Right cardiac atrium (tissue), 5 donors: ENCODE measurements around the gene CHRM5. TPM values are rescaled to one million over a fixed set of nuclear protein-coding genes. Genes with fewer than 3 reads are reported as not detected.
A peak's percentile ranks its signal among the peaks of the same experiment; 100 is the strongest.
"Not testable (repeated sequence)": the region's sequence is repeated elsewhere in the genome, so short reads cannot be mapped to it uniquely, and the experiment has no call there.

ENCODE experiments used
- ATAC-seq, 2 donors: fragments of 200-7000 bp; cut with Tn5 transposase; one replicate each; pipeline versions ENCODE4 v1.8.0 to v1.9.1; 2020; ENCODE audit warnings: moderate library complexity in 2 of 2, mild to moderate bottlenecking in 1 of 2
- DNase-seq, 3 donors: peaks; one replicate each; pipeline ENCODE4 v3.0.0-alpha.2; 2020
- H3K27ac ChIP-seq: one replicate; pipeline ENCODE4 v1.5.1; 2013; ENCODE audit warnings: mild to moderate bottlenecking, low read length, control low read depth, moderate library complexity
- H3K27me3 ChIP-seq: one replicate; pipeline ENCODE4 v1.6.1; 2013; ENCODE audit not compliant: control insufficient read depth, insufficient read depth
- H3K4me1 ChIP-seq: one replicate; pipeline ENCODE4 v1.6.1; 2013; ENCODE audit warnings: low read length; ENCODE audit not compliant: control insufficient read depth, insufficient read depth
- H3K4me3 ChIP-seq: one replicate; pipeline ENCODE4 v1.5.1; 2013; ENCODE audit warnings: low read length, control low read depth
- H3K9me3 ChIP-seq: one replicate; pipeline ENCODE4 v1.6.1; 2013; ENCODE audit warnings: low read length; ENCODE audit not compliant: control insufficient read depth
- WGBS: extraction: QIAGEN DNeasy Blood & Tissue Kit; methylation state at CpG from one replicate; pipeline ENCODE4 v1.1.7; 2013; 5-methylcytosine and 5-hydroxymethylcytosine counted together
- intact Hi-C, 4 donors: fragments of 100-400 bp; cut with DNase I; formaldehyde crosslinking; loops; one replicate each; pipeline versions ENCODE4 v1.11.0 to v1.14.0; 2022 to 2023
- polyA plus RNA-seq: library from polyadenylated mRNA; stranded (reverse); fragments of 200-250 nt; gene quantifications from one replicate; pipeline ENCODE4 v1.2.3, GENCODE V29; 2013
- total RNA-seq, 4 donors: library from RNA; stranded (reverse); fragmentation: NEBNext Ultra II Directional; extraction: Animal tissue kit (Norgen Biotek cat#: 25700); gene quantifications; one replicate each; pipeline ENCODE4 v1.2.1, GENCODE V29; 2021
- donor health status: healthy with polysubstance abuse.
- donor health status: DM: no; HTN: yes; CAD: no.
- donor health status: DM: no; HTN: no; CAD: no.
- donor health status: DM: no; HTN: yes; CAD: no; lungs with severe emphysema.
- donor health status: DM: yes; HTN: yes; CAD: no.

The CHRM5 gene
- total and polyA plus RNA-seq, 5 donors = not detected

DNA sequence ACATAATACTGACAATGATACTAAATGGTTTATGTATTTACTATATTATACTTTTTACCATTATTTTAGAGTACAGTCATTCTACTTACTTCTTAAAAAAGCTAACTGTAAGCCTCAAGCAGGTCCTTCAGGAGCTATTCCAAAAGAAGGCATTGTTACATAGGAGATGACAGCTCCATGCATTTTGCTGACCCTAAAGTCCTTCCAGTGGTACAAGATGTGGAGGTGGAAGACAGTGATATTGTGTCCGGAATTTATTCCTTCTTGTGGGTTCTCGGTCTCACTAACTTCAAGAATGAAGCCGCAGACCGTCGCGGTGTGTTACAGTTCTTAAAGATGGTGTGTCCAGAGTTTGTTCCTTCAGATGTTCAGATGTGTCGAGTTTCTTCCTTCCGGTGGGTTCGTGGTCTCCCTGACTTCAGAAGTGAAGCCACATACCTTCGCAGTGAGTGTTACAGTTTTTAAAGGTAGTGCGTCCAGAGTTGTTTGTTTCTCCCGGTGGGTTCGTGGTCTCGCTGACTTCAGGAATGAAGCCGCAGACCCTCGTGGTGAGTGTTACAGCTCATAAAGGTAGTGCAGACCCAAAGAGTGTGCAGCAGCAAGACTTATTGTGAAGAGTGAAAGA, 49.8 kb downstream of the CHRM5 start:
- no peaks in the 10 kb centered on the region for H3K27me3 ChIP-seq
- intact Hi-C loops = no loop called here
- H3K9me3 ChIP-seq = no peaks in the 10 kb centered on the region
- no peak overlapping the region for H3K27ac ChIP-seq
- DNase-seq (no peak), ATAC-seq (no peak)
- 94% methylated on average over 16 of the region's 16 CpGs for WGBS
- H3K4me1 ChIP-seq = no peaks in the 10 kb centered on the region
- no peak overlapping the region for H3K4me3 ChIP-seq

DNA sequence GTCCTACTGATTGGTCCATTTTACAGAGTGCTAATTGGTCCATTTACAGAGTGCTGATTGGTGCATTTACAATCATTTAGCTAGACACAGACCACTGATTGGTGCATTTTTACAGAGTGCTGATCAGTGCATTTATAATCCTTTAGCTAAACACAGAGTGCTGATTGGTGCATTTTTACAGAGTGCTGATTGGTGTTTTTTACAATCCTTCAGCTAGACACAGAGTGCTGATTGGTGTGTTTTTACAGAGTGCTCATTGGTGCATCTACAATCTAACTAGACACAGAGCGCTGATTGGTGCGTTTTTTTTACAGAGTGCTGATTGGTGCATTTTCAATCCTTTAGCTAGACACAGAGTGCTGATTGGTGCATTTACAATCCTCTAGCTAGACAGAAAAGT, 50.4 kb downstream of the CHRM5 start:
- DNase-seq, H3K4me1 ChIP-seq, intact Hi-C loops, ATAC-seq, H3K4me3 ChIP-seq, H3K27me3 ChIP-seq, H3K9me3 ChIP-seq, H3K27ac ChIP-seq: not testable (repeated sequence)
- WGBS = over 99% methylated on average over 2 of the region's 2 CpGs

DNA sequence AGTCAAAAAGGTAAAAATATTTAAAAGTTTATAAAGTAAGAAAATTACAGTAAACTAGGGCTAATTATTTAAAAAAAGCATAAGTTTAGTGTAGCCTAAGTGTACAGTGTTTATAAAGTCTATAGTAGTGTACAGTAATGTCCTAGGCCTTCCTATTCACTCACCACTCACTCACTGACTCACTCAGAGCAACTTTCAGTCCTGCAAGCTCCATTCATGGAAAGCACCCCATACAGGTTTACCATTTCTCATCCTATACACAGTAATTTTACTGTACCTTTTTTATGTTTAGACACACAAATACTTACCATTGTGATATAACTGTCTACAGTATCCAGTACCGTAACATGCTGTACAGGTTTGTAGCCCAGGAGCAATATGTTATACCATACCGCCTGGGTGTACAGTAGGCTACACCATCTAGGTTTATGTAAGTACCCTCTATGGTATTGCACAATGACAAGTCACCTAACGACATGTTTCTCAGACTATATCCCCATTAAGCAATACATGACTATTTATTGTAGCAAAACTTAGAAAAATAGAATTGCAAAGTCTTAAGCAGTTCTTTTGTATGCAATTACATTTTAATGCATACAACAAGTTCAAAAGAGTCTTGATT, 51.2 kb downstream of the CHRM5 start:
- DNase-seq (no peak), ATAC-seq (no peak)
- no peaks in the 10 kb centered on the region for H3K9me3 ChIP-seq
- no peak overlapping the region for H3K27ac ChIP-seq
- intact Hi-C loops = no loop called here
- H3K27me3 ChIP-seq = no peaks in the 10 kb centered on the region
- H3K4me3 ChIP-seq = no peak overlapping the region
- H3K4me1 ChIP-seq = no peaks in the 10 kb centered on the region
- 91% methylated on average over 3 of the region's 3 CpGs for WGBS

DNA sequence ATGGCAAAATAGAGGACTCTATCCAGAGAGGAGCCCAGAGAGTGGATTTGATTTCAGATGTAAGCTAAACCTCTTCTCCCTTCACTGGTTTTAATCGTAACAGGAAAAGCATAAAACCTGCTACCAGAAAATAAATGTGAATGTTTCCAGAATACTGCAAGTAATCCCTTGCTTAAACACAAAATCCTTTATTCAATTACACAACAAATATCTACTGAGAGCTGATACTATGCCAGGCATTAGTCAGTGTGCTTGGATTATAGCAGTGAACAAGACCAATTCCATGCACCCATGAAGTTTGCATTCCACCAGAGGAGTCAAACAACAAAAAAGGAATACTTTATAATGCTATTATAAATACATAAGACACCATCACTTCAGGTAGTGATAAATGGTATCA, 55.6 kb downstream of the CHRM5 start:
- Histone ChIP-seq H3K4me1 (no peaks in the 10 kb centered on the region), H3K9me3 (no peaks in the 10 kb centered on the region), H3K4me3 (no peak overlapping the region), H3K27me3 (no peaks in the 10 kb centered on the region), H3K27ac (no peak overlapping the region)
- ATAC-seq = no peak
- intact Hi-C loops = no loop called here
- 77% methylated on average over 1 of the region's 1 CpG for WGBS
- DNase-seq = no peak

DNA sequence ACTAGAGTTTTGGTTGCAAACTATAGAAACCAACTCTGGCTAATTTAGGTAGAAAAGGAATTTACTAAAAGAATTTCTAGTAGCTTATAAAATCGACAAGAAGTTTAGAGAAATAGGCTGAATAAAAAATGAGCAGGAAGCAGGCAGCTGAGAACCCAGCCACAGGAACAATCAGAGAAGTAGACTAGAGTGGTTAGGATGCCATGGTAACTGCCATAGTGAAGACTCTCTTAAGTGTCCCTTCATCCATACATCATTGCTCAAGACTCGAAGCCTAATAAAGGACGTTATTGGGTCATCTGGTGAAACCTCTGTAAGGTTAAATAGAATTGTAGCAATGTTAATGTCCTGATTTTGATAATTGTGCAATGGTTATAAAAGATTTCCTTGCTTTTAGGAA, 57.0 kb downstream of the CHRM5 start:
- ATAC-seq (no peak), DNase-seq (no peak)
- no peak overlapping the region for H3K27ac ChIP-seq
- H3K4me1 ChIP-seq = no peaks in the 10 kb centered on the region
- no peaks in the 10 kb centered on the region for H3K27me3 ChIP-seq
- WGBS = 85% methylated on average over 3 of the region's 3 CpGs
- no peak overlapping the region for H3K4me3 ChIP-seq
- intact Hi-C loops = no loop called here
- H3K9me3 ChIP-seq = no peaks in the 10 kb centered on the region

DNA sequence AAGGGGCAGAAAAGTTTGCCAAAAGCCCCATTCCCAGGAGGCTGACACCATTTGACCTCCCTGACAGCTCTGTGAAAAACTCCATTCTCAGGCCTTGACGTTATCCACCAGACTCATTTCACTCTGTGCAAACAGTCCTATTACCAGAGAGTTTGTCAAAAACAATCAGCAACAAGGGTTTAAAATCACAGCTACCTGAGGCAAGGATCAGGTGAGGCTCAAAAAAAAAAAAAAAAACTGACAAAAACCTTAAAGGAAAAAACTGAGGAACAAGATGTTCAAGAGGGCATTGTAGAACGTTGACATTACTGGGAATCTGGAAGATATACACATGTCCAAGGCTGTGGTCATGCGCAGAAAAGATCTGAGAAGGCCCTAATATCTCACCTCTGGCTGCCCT, 59.3 kb downstream of the CHRM5 start:
- no peak for DNase-seq
- no peaks in the 10 kb centered on the region for H3K4me1 ChIP-seq

DNA sequence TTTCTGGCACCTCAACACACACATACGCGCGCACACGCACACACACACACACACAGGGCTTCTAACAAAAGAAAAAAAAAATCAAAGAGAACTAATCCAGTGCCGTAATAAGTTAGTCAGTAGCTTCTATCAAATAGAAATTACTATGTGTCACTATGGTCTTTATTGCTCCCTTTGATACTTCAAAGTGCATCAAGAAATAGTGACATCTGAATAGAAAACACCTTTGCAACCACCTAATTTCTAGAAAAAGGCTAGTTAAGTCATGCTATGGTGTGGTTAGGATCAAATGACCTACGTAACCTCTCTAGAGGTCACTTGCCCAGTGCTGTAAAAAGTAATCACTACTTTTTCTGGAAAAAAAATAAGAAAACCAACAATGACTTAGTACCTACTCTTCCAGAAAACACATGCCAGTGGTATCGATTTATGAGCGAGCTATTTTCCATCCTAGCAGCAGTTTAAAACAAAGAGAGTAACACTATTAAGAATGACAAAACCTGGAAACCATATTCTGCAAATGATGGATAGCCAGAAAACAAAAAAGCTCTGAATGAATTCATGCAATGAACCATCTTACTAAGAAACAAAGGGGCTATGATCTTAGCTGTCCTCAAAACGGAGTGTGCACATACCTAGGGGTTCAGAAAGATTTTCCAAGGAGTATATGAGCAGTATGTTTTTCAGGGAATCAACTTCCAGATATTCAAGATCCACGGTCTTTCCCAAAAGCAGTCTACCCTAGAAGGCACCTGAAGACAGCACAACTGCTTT, 63.9 kb downstream of the CHRM5 start:
- Histone ChIP-seq H3K27ac (no peak overlapping the region), H3K4me3 (no peak overlapping the region), H3K9me3 (no peaks in the 10 kb centered on the region), H3K27me3 (no peaks in the 10 kb centered on the region), H3K4me1 (no peaks in the 10 kb centered on the region)
- DNase-seq (no peak), ATAC-seq (no peak)
- intact Hi-C loops = no loop called here
- 93% methylated on average over 10 of the region's 10 CpGs for WGBS

More for the DNA sequence above, 59.3 kb downstream of the CHRM5 start:
- intact Hi-C loops = no loop called here
- Histone ChIP-seq H3K27me3 (no peaks in the 10 kb centered on the region), H3K4me3 (no peak overlapping the region), H3K27ac (no peak overlapping the region), H3K9me3 (no peaks in the 10 kb centered on the region)
- ATAC-seq = no peak
- 53% methylated on average over 3 of the region's 3 CpGs for WGBS

DNA sequence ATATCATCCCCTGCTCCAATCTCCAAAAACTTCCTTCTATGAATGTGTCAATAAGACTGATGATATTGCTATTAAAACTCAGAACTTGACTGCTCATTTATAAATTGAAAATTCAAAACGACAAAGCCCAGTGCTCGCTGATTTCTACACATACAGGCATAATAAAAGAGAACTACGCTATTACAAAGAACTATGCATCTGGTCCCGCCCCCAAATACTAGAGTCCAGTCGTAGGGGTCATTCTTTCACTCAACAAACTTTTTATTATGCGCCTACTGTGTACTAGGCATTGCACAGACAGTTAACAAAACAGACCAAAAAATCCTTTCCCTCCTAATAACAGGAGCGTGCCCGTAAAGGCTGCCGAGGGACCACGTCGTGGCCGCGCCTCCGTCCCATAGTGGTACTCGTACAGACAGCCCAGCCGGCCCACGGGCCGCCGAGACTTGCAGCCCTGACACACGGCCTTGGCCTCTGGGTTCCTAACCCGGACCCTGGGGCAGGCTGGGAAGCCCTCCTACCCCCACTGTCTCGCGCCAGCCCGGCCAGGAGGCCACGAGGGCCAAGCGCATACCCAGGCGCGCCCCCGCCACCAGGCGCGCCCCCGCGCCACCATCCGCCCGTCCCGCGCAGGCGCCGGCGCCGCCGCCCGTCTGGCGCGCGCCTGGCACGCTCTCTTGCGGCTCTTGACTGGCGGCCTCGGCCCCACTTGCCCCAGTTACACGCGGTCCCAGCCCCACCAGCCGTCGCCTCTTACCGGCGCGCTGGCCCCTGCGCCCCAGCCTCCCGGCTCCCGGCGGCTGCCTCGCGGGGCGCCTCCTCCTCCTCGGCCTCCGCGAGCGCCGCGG, 70.0 kb downstream of the CHRM5 start:
- ATAC-seq (peak; percentile 95 to 96), DNase-seq (peak; percentile 88 to 95 (median 92))
- Histone ChIP-seq H3K27me3 (no peaks in the 10 kb centered on the region), H3K4me1 (peaks cover 2% of the 10 kb centered on the region), H3K27ac (peak overlapping the region; percentile 93), H3K4me3 (peak overlapping the region; percentile 91), H3K9me3 (no peaks in the 10 kb centered on the region)
- WGBS = under 1% methylated on average over 68 of the region's 70 CpGs
- intact Hi-C loops = no loop called here

DNA sequence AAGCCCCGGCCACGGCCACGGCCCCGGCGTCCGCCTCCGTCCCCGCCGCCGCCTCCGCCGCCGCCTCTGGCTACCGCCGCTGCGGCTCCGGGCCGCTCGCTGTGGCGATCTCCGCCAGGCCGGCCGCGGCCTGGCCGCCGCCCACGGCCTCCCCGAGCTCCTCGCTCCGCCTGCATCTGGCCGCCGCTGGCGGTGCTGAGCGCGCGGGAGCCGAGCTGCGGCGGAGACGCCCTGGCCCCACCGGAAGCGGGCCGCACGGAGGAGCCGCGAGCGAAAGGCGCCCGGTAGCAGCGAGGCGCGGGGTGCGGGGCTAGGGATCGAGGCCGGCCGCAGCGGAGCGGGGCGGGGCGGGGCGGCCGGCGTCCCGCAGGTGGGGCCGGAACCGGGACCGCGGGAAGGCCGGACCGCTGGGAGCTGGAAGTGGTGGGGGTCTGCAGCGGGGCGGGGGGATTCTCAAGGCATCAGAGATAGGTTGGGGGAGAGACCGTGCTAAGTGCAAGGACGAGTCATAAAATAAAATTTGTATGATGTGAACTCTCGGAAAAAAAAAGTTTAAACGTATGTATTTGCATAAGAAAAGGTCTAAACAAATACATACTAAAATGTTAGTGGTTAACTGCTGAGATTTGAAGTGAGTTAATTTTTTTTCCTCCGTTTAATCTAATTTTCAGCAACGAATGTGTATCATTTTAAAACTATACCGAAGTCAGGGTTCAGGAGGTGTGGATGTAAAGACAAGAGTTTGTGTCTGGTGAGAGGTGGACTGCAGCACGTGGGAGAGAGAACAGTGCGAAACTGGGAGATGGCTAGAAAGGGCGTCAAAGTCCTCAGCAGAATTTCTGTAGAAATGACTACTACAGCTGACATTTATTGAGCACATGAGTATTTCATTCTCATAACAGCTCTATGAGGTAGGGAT, 70.8 kb downstream of the CHRM5 start, which contains the start of gene AVEN:
TSS of gene AVEN (minus strand) at position 334 of the 919 bp plus-strand sequence. CDS start at position 176, 158 bp downstream.
- intact Hi-C loops = no loop called here
- H3K27me3 ChIP-seq = no peaks in the 10 kb centered on the region
- ATAC-seq (peak; percentile 75 to 78), DNase-seq (peak; percentile 63 to 84 (median 79))
- H3K4me1 ChIP-seq = peaks cover 2% of the 10 kb centered on the region
- no peaks in the 10 kb centered on the region for H3K9me3 ChIP-seq
- peak within 1 kb of the TSS; percentile 93 for H3K27ac ChIP-seq
- WGBS = under 1% methylated on average over 82 of the region's 82 CpGs
- H3K4me3 ChIP-seq = peak within 1 kb of the TSS; percentile 91

DNA sequence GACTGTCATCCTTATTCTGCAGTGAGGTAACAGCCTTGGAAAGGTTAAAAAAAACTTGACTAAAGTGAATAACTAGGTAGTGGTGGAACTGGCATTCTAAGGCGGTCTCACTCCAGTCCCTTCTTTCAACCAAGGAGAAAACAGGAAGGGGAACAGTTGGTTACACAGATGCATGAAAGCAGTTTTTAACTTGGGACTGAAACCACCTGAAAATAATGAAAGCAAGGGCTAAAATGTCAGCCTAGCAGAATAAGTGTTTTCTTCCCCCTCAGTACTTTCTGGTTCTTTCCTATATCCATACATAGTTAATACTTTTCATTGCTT, 71.5 kb downstream of the CHRM5 start:
- intact Hi-C loops = no loop called here
- DNase-seq (no peak), ATAC-seq (no peak)
- Histone ChIP-seq H3K4me1 (peaks cover 2% of the 10 kb centered on the region), H3K9me3 (no peaks in the 10 kb centered on the region), H3K4me3 (peak overlapping the region; percentile 91), H3K27ac (no peak overlapping the region), H3K27me3 (no peaks in the 10 kb centered on the region)
- 57% methylated on average over 1 of the region's 1 CpG for WGBS
